Left ventricle myocardium inferior (tissue), 1 donor: ENCODE results near the gene RSAD1. TPM values are rescaled to one million over a fixed set of nuclear protein-coding genes. Genes with fewer than 3 reads are reported as not detected.

ENCODE experiments used
- DNase-seq: peaks from one replicate; pipeline ENCODE4 v3.0.0-alpha.2; 2020
- H3K27ac ChIP-seq: fragments of 200-600 bp; replicated peaks from 2 replicates; pipeline ENCODE4 v1.8.0; 2021
- H3K27me3 ChIP-seq: fragments of 200-600 bp; 2 replicates; pipeline ENCODE4 v1.8.0; 2021; ENCODE audit warnings: low read depth
- H3K36me3 ChIP-seq: fragments of 200-600 bp; 2 replicates; pipeline ENCODE4 v1.8.0; 2021
- H3K4me1 ChIP-seq: fragments of 200-600 bp; 2 replicates; pipeline ENCODE4 v1.8.0; 2021
- H3K4me3 ChIP-seq: fragments of 200-600 bp; 2 replicates; pipeline ENCODE4 v1.8.0; 2021; ENCODE audit warnings: mild to moderate bottlenecking, moderate library complexity
- H3K9me3 ChIP-seq: fragments of 200-600 bp; replicated peaks from 2 replicates; pipeline ENCODE4 v1.8.0; 2021
- intact Hi-C: fragments of 100-400 bp; cut with micrococcal nuclease; formaldehyde crosslinking; loops from one replicate; pipeline ENCODE4 v1.11.0; 2022
- total RNA-seq: library from RNA; stranded (reverse); fragmentation: NEBNext Ultra II Directional; extraction: Animal tissue kit (Norgen Biotek cat#: 25700); gene quantifications from one replicate; pipeline ENCODE4 v1.2.1, GENCODE V29; 2021
- TF ChIP-seq, protein P1 (sequence below): fragments of 200-600 bp; IDR thresholded peaks from 2 replicates; pipeline ENCODE4 v1.8.0; 2021; ENCODE audit warnings: antibody characterized with exemption, mild to moderate bottlenecking, borderline replicate concordance
- donor health status: DM: no; HTN: yes; CAD: no; lungs with severe emphysema.

Gene RSAD1
- total RNA-seq, 1 donor from 2014 or later, result 51.7 TPM

DNA sequence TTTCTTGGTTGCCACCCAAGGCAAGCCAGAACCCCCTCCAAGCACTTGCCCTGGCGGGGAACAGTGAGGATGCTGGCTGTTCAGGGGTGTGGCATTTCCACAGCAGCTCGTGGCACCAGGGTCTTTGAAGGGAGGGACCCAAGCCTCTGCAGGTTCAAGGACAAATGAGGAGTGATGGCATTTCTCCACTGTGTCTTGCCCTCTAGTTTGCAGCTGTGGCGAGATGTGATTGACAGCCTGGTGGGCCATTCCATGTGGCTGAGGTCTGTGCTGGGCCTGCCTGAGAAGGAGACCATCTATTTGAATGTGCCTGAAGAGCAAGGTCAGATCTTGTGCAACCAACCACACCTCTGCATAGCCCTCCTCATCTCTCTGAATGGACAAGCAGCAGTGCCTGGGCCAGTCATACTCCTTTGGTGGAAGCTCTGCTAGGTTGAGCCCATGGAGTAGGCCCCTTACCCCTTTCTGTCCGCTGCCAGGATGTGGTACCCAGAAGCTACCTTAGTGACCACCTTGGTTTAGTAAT is 49.4 kb downstream of the RSAD1 start:
- peaks cover 37% of the 10 kb centered on the region for H3K27me3 ChIP-seq
- DNase-seq, result no peak
- TF ChIP-seq, protein P1, sequence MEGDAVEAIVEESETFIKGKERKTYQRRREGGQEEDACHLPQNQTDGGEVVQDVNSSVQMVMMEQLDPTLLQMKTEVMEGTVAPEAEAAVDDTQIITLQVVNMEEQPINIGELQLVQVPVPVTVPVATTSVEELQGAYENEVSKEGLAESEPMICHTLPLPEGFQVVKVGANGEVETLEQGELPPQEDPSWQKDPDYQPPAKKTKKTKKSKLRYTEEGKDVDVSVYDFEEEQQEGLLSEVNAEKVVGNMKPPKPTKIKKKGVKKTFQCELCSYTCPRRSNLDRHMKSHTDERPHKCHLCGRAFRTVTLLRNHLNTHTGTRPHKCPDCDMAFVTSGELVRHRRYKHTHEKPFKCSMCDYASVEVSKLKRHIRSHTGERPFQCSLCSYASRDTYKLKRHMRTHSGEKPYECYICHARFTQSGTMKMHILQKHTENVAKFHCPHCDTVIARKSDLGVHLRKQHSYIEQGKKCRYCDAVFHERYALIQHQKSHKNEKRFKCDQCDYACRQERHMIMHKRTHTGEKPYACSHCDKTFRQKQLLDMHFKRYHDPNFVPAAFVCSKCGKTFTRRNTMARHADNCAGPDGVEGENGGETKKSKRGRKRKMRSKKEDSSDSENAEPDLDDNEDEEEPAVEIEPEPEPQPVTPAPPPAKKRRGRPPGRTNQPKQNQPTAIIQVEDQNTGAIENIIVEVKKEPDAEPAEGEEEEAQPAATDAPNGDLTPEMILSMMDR, result no peak
- intact Hi-C loops, result no loop called here
- no peak overlapping the region for H3K27ac ChIP-seq
- no peaks in the 10 kb centered on the region for H3K36me3 ChIP-seq
- H3K4me1 ChIP-seq, result peaks cover 14% of the 10 kb centered on the region
- no peak overlapping the region for H3K4me3 ChIP-seq
- no peaks in the 10 kb centered on the region for H3K9me3 ChIP-seq

DNA sequence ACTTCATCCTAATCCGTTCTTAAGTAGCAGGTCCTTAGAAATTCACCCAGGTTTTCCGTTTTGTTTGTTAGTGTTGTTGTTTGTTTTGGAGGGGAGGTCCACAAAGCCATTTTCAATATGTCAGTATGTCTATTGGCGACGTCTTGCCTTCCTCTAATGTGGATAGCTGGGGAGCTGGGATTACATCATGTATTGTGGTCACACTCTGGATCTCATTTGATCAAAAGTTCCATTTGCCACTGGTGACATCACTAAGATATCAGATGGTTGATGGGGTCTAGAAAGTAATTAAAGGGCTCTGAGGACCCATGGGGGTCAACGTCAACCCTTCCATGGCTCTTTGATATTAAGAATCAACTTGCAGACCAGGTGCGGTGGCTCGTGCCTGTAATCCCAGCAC is 51.2 kb downstream of the RSAD1 start:
- no peak for DNase-seq
- H3K36me3 ChIP-seq, result no peaks in the 10 kb centered on the region
- no peak overlapping the region for H3K4me3 ChIP-seq
- no peaks in the 10 kb centered on the region for H3K9me3 ChIP-seq
- TF ChIP-seq, protein P1, result no peak
- intact Hi-C loops, result no loop called here
- no peak overlapping the region for H3K27ac ChIP-seq
- peaks cover 53% of the 10 kb centered on the region for H3K27me3 ChIP-seq
- H3K4me1 ChIP-seq, result peaks cover 29% of the 10 kb centered on the region

DNA sequence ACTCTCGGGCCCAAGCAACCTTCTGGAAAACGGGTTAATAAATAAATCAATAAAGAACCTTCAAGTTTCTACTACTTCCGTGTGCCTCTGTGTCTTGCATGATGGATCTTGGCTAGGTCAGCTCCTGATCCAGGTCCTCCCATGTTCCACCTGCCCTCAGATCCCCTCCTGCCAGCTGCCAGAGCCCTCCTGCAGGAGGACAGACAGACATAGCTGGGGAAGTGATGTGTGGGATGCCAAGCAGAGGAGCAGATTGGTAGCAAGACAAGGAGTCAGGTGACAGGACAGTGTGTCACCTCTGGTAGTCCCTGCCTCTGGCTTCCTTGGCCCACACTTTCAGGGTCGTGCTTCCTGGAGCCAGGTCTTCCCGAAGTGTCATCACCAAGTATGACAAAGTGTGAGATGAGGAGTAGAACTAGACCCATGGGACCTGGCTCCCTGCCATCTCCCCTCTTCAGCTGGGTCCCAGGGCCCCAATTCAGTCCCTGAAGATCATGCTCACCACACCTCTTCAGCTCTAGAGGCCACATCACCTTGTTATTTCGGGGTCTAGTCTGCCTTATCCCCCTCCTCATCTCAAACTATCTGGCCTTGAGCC is 52.9 kb downstream of the RSAD1 start:
- Histone ChIP-seq H3K4me3 (no peak overlapping the region), H3K9me3 (no peaks in the 10 kb centered on the region), H3K4me1 (peaks cover 35% of the 10 kb centered on the region), H3K27ac (no peak overlapping the region), H3K36me3 (peaks cover 2% of the 10 kb centered on the region), H3K27me3 (peaks cover 53% of the 10 kb centered on the region)
- no peak for DNase-seq
- intact Hi-C loops, result no loop called here
- TF ChIP-seq, protein P1, result no peak

DNA sequence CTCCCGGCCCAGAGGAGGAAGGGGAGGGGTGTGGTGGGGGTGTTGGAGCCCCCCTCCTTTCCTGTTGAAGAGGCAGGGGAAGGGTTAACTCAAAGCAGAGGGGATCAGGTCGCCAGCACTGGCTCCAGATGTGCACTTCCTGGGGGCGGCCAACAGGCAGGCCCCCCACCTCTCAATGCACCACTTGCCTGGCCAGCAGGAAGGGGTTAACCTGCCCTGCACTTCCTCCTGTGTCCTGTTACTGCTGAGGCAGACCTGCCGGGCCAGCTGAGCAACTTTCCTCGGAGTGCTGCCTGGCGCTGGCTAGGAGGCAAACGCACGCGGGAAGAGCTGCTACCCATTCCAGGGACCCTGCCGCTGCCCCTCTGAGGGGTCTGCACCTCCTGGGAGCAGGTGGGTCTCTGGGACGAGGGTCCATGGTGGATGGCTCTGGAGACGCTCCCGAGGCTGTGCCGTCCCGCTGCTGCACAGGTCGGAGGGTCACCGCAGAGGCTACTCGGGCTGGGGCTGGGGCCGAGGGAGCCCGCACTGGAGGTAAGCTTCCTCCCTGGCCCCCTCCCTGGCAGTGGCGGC is 53.9 kb downstream of the RSAD1 start, which contains the start of gene EPN3:
EPN3 (plus strand) TSS at position 284 of the 573 bp plus-strand sequence. CDS start 3,822 bp downstream, outside the sequence.
- Histone ChIP-seq H3K36me3 (peaks cover 11% of the 10 kb centered on the region), H3K27me3 (peaks cover 53% of the 10 kb centered on the region), H3K4me1 (peaks cover 35% of the 10 kb centered on the region), H3K9me3 (no peaks in the 10 kb centered on the region), H3K27ac (peak within 1 kb of the TSS; percentile 90), H3K4me3 (peak within 1 kb of the TSS; percentile 71)
- no peak for DNase-seq
- TF ChIP-seq, protein P1, result no peak
- intact Hi-C loops, result no loop called here

DNA sequence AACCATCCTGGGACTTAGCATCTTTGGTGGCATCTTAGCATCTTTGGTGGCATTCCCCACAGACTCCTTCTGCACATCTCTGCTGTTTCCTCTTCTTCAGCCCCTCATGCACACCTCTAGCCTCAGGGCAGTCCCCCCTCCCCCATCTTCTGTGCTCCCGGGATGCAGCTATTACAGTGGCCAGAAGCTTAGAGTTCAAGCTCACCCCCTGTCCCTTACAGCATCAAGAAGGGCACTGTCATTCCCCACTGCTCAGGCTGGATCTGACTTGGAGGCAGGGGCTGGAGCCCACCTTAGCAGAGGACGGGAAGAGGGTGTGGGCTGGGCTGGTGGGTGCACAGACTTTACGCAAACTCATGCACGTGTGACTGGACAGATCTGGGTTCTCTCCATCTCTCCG is 54.5 kb downstream of the RSAD1 start:
- H3K36me3 ChIP-seq, result peaks cover 18% of the 10 kb centered on the region
- intact Hi-C loops, result no loop called here
- H3K4me1 ChIP-seq, result peaks cover 35% of the 10 kb centered on the region
- H3K4me3 ChIP-seq, result peak overlapping the region; percentile 71
- H3K27ac ChIP-seq, result peak overlapping the region; percentile 90
- no peaks in the 10 kb centered on the region for H3K9me3 ChIP-seq
- no peak for DNase-seq
- TF ChIP-seq, protein P1, result no peak
- peaks cover 53% of the 10 kb centered on the region for H3K27me3 ChIP-seq
